GM23248 (cell line): ENCODE results near the gene B4GALNT1. TPM values are rescaled to one million over a fixed set of nuclear protein-coding genes. Genes with fewer than 3 reads are reported as not detected.

ENCODE experiments used
- DNase-seq: peaks from one replicate; pipeline ENCODE4 v3.0.0-alpha.2; 2015
- H2AFZ ChIP-seq: fragments of 200-600 bp; sonication (generic); 2 replicates; pipeline ENCODE4 v1.6.1; 2016; ENCODE audit warnings: antibody characterized with exemption
- H3F3A ChIP-seq: fragments of 200-600 bp; sonication (generic); 2 replicates; pipeline ENCODE4 v1.6.1; 2016; ENCODE audit warnings: mild to moderate bottlenecking, antibody characterized with exemption, mixed run types; ENCODE audit not compliant: insufficient read depth
- H3K27ac ChIP-seq: fragments of 200-600 bp; sonication (generic); 2 replicates; pipeline ENCODE4 v1.5.1; 2016; ENCODE audit warnings: mild to moderate bottlenecking
- H3K27me3 ChIP-seq: fragments of 200-600 bp; sonication (generic); replicated peaks from 2 replicates; pipeline ENCODE4 v1.6.1; 2016; ENCODE audit warnings: mild to moderate bottlenecking; ENCODE audit not compliant: insufficient read depth
- H3K36me3 ChIP-seq: fragments of 200-600 bp; sonication (generic); 2 replicates; pipeline ENCODE4 v1.6.1; 2016; ENCODE audit warnings: low read depth, mild to moderate bottlenecking
- H3K4me1 ChIP-seq: fragments of 200-600 bp; sonication (generic); 2 replicates; pipeline ENCODE4 v1.6.1; 2016; ENCODE audit warnings: mild to moderate bottlenecking; ENCODE audit not compliant: insufficient read depth
- H3K4me2 ChIP-seq: fragments of 200-600 bp; sonication (generic); one replicate; pipeline ENCODE4 v1.6.1; 2016; ENCODE audit warnings: mild to moderate bottlenecking; ENCODE audit not compliant: unreplicated experiment
- H3K4me3 ChIP-seq: fragments of 200-600 bp; sonication (generic); 2 replicates; pipeline ENCODE4 v1.5.1; 2016; ENCODE audit warnings: mild to moderate bottlenecking
- H3K79me2 ChIP-seq: fragments of 200-600 bp; sonication (generic); 2 replicates; pipeline ENCODE4 v1.6.1; 2016; ENCODE audit warnings: mild to moderate bottlenecking; ENCODE audit not compliant: insufficient read depth
- H3K9ac ChIP-seq: fragments of 200-600 bp; sonication (generic); 2 replicates; pipeline ENCODE4 v1.6.1; 2016; ENCODE audit warnings: mild to moderate bottlenecking
- H3K9me2 ChIP-seq: fragments of 200-600 bp; sonication (generic); 2 replicates; pipeline ENCODE4 v1.6.1; 2016; ENCODE audit warnings: mixed run types, mild to moderate bottlenecking, moderate library complexity; ENCODE audit not compliant: insufficient read depth
- H3K9me3 ChIP-seq: fragments of 200-600 bp; sonication (generic); one replicate; pipeline ENCODE4 v1.6.1; 2017; ENCODE audit warnings: low read depth
- H4K20me1 ChIP-seq: fragments of 200-600 bp; sonication (generic); 2 replicates; pipeline ENCODE4 v1.6.0; 2016; ENCODE audit not compliant: insufficient read depth
- EZH2 ChIP-seq: fragments of 200-600 bp; sonication (generic); IDR thresholded peaks from 2 replicates; pipeline ENCODE4 v1.6.1; 2018; ENCODE audit warnings: antibody characterized with exemption, mild to moderate bottlenecking; ENCODE audit not compliant: insufficient read depth, poor library complexity, severe bottlenecking
- EZH2phosphoT487 ChIP-seq: fragments of 200-600 bp; sonication (generic); IDR thresholded peaks from 2 replicates; pipeline ENCODE4 v1.6.1; 2018; ENCODE audit warnings: antibody characterized with exemption, moderate library complexity, mild to moderate bottlenecking, low read depth; ENCODE audit not compliant: insufficient read depth
- WGBS, 2 experiments: methylation state at CpG; one replicate each; pipeline ENCODE4 v1.1.6; 2015 to 2017; ENCODE audit warnings: low lambda C conversion rate in 2 of 2, low coverage in 1 of 2; ENCODE audit errors: missing lambda C conversion rate in 2 of 2; 5-methylcytosine and 5-hydroxymethylcytosine counted together
- in situ Hi-C: fragments of 300-500 bp; cut with MboI; formaldehyde crosslinking; loops from 2 replicates; pipeline ENCODE4 v1.15.0; 2020
- polyA plus RNA-seq: library from polyadenylated mRNA; unstranded; fragments of >200 nt; fragmentation: Nextera tagmentation; extraction: Ambion mirVana; gene quantifications from 2 replicates; pipeline ENCODE4 v1.2.1, GENCODE V29; 2016
- total RNA-seq: library from RNA; depleted of rRNA; stranded (reverse); fragments of >200 nt; shearing (Covaris generic); gene quantifications from 2 replicates; pipeline ENCODE4 v1.2.3, GENCODE V29; 2014

The B4GALNT1 gene
- total and polyA plus RNA-seq, 2 experiments from 2014 or later, result 5.4 to 8.6 TPM

DNA sequence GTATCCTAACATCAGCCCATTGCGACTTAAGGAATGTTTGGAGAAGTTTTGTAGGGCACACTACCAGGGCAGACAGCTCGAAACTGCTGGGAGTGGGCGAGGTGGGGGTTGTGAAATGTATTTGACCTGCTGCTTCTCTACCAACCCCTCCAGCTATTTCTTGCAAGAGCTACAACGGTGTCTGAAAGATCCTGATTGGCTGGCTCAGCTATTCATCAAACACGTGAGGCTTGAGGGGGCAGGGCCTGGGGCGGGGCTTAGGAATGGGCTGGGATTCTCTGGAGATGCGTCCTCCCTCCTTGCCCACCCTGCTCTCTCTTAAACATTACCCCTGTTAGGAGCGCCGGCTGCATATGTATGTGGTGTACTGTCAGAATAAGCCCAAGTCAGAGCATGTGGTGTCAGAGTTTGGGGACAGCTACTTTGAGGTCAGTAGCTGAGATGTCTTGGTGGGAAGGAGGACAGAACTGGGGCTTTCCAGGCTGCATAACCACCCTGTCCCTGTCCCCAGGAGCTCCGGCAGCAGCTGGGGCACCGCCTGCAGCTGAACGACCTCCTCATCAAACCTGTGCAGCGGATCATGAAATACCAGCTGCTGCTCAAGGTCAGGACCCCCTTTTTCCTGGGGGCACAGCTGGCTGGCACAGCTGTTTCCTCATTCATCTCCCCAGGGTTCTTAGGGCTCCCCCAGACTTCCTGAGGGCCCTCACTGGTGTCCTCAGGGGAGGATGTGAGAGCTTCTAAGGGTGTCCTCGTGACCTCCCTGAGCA, 18.6 kb downstream of the B4GALNT1 start:
- WGBS, 2 experiments, result 71 to 72% methylated on average over 14 of the region's 14 CpGs
- in situ Hi-C loops, result no loop called here
- TF ChIP-seq EZH2phosphoT487, result no peak
- TF ChIP-seq EZH2, result no peak

DNA sequence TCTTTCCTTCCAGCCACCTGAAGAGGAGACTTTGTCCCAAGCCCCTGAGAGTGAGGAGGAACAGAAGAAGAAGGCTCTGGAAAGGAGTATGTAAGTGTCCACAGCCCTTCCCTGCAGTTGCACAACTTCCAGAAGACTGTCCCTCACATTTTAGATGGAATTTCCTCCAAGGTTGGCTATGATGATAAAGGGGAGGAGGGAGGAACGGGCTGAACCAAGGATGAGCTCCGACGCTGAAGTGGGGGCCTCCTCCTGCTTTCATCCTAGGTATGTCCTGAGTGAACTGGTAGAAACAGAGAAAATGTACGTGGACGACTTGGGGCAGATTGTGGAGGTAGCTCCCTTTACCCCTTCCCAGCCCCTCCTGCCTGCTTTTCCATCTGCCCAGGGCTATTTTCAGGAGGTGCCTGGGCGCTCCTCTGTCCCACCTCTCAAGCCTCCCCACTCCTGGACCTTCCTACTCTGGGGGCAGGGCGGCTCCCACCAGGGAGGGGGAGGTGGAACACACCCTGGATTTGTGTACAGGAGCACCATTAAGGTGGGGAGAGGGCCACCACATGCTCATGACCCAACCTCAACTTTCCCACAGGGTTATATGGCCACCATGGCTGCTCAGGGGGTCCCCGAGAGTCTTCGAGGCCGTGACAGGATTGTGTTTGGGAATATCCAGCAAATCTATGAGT, 19.4 kb downstream of the B4GALNT1 start:
- 91 to 95% methylated on average over 10 of the region's 10 CpGs for WGBS, 2 experiments
- in situ Hi-C loops, result no loop called here

More for the DNA sequence above, 18.6 kb downstream of the B4GALNT1 start:
- no peaks in the 10 kb centered on the region; the same call in 1 of the 2 replicates for H3K36me3 ChIP-seq
- H3K27me3 ChIP-seq, result no peaks in the 10 kb centered on the region
- no peaks in the 10 kb centered on the region for H3K9me3 ChIP-seq
- no peak overlapping the region for H3K9ac ChIP-seq
- H3K79me2 ChIP-seq, result no peaks in the 10 kb centered on the region
- H3K4me2 ChIP-seq, result no peak overlapping the region
- H3K27ac ChIP-seq, result no peak overlapping the region
- DNase-seq, result peak; percentile 45
- no peak overlapping the region for H2AFZ ChIP-seq
- H3K4me1 ChIP-seq, result peaks cover 25% of the 10 kb centered on the region
- peaks cover 6% of the 10 kb centered on the region; the same call in 1 of the 2 replicates for H3F3A ChIP-seq
- no peaks in the 10 kb centered on the region for H3K9me2 ChIP-seq
- H4K20me1 ChIP-seq, result no peaks in the 10 kb centered on the region
- no peak overlapping the region for H3K4me3 ChIP-seq

DNA sequence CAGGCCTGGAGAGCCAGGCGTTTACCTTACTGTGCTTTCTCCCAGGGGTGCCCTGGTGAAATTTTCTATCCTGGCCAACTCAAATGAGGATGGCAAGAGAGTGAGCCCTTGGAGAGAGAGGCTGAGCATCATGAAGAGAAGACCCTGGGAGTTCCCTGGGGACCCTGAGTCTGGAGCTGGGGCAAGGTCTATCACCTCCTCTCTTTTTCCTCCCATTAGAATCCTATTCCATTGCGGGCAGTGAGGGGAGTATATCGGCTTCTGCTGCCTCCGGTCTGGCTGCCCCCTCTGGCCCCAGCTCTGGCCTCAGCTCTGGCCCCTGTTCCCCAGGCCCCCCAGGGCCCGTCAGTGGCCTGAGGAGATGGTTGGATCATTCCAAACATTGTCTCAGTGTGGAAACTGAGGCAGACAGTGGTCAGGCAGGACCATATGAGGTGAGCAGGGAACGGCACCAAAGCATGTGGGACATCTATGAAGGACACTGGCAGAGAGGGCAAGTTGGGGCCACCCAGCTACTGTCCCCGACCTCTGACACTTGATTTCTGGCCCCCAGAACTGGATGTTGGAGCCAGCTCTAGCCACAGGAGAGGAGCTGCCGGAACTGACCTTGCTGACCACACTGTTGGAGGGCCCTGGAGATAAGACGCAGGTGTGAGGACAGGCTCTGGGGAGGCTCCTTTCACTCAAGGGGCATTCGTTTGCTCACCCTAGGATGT, 20.1 kb downstream of the B4GALNT1 start:
- no peak overlapping the region for H3K4me3 ChIP-seq
- in situ Hi-C loops, result no loop called here
- no peaks in the 10 kb centered on the region for H4K20me1 ChIP-seq
- H3K36me3 ChIP-seq, result no peaks in the 10 kb centered on the region; the same call in 1 of the 2 replicates
- H3K9me2 ChIP-seq, result no peaks in the 10 kb centered on the region
- no peaks in the 10 kb centered on the region for H3K27me3 ChIP-seq
- 86 to 90% methylated on average over 9 to 10 of the region's 10 CpGs for WGBS, 2 experiments
- TF ChIP-seq EZH2phosphoT487 (no peak), EZH2 (no peak)
- no peaks in the 10 kb centered on the region for H3K79me2 ChIP-seq
- H3K9me3 ChIP-seq, result no peaks in the 10 kb centered on the region
- H3F3A ChIP-seq, result peaks cover 3% of the 10 kb centered on the region; the same call in 1 of the 2 replicates
- no peak overlapping the region for H2AFZ ChIP-seq
- H3K4me2 ChIP-seq, result no peak overlapping the region
- H3K27ac ChIP-seq, result no peak overlapping the region
- DNase-seq, result no peak
- peaks cover 25% of the 10 kb centered on the region for H3K4me1 ChIP-seq
- H3K9ac ChIP-seq, result no peak overlapping the region

More for the DNA sequence above, 19.4 kb downstream of the B4GALNT1 start:
- no peak for DNase-seq
- no peaks in the 10 kb centered on the region for H3K9me2 ChIP-seq
- no peaks in the 10 kb centered on the region for H3K79me2 ChIP-seq
- H3K4me2 ChIP-seq, result no peak overlapping the region
- H3F3A ChIP-seq, result peaks cover 3% of the 10 kb centered on the region; the same call in 1 of the 2 replicates
- no peaks in the 10 kb centered on the region; the same call in 1 of the 2 replicates for H3K36me3 ChIP-seq
- no peak overlapping the region for H2AFZ ChIP-seq
- H3K4me3 ChIP-seq, result no peak overlapping the region
- H3K9ac ChIP-seq, result no peak overlapping the region
- no peak overlapping the region for H3K27ac ChIP-seq
- peaks cover 25% of the 10 kb centered on the region for H3K4me1 ChIP-seq
- no peaks in the 10 kb centered on the region for H3K9me3 ChIP-seq
- H4K20me1 ChIP-seq, result no peaks in the 10 kb centered on the region
- TF ChIP-seq EZH2phosphoT487, result no peak
- TF ChIP-seq EZH2, result no peak
- no peaks in the 10 kb centered on the region for H3K27me3 ChIP-seq
